ENCODE results near the gene LCORL.
"Not testable (repeated sequence)": the region's sequence is repeated elsewhere in the genome, so short reads cannot be mapped to it uniquely, and the experiment has no call there.

LCORL gene

GRCh38 chr4:18020145-18020670, 1.3 kb downstream of the LCORL start:
- DNase-seq (ENCODE audit: low read depth in 2 of 2) = no peak

GRCh38 chr4:18014269-18014668, 7.3 kb downstream of the LCORL start:
- no peak for DNase-seq (ENCODE audit: low read depth in 2 of 2)

GRCh38 chr4:18012807-18013462, 8.6 kb downstream of the LCORL start:
- DNase-seq (ENCODE audit: low read depth in 2 of 2) = no peak

- no peak for DNase-seq (ENCODE audit: low read depth in 2 of 2)
These were observed 9.3 kb downstream of the LCORL start for GRCh38 chr4:18012134-18012806.

- DNase-seq (ENCODE audit: low read depth in 2 of 2) = no peak
These were observed 13.9 kb downstream of the LCORL start for GRCh38 chr4:18007625-18008024.

- not testable (repeated sequence) for DNase-seq (ENCODE audit: low read depth in 2 of 2)
These were observed 15.1 kb downstream of the LCORL start for GRCh38 chr4:18006432-18006831.

- no peak for DNase-seq (ENCODE audit: low read depth in 2 of 2)
These were observed 24.4 kb downstream of the LCORL start for GRCh38 chr4:17997129-17997528.

GRCh38 chr4:17995165-17995564, 26.4 kb downstream of the LCORL start:
- DNase-seq (ENCODE audit: low read depth in 2 of 2) = no peak

GRCh38 chr4:17985832-17986231, 35.7 kb downstream of the LCORL start:
- no peak for DNase-seq (ENCODE audit: low read depth in 2 of 2)

- DNase-seq (ENCODE audit: low read depth in 2 of 2) = no peak
These were observed 40.5 kb downstream of the LCORL start for GRCh38 chr4:17981063-17981462.

- no peak for DNase-seq (ENCODE audit: low read depth in 2 of 2)
These were observed 52.8 kb downstream of the LCORL start for GRCh38 chr4:17968721-17969120.

- DNase-seq (ENCODE audit: low read depth in 2 of 2) = no peak
These were observed 54.5 kb downstream of the LCORL start for GRCh38 chr4:17967078-17967477.

- no peak for DNase-seq (ENCODE audit: low read depth in 2 of 2)
These were observed 55.2 kb downstream of the LCORL start for GRCh38 chr4:17966312-17966711.

- DNase-seq (ENCODE audit: low read depth in 2 of 2) = no peak
These were observed 57.0 kb downstream of the LCORL start for GRCh38 chr4:17964576-17964975.

- DNase-seq (ENCODE audit: low read depth in 2 of 2) = no peak
These were observed 59.4 kb downstream of the LCORL start for GRCh38 chr4:17962171-17962570.

- DNase-seq (ENCODE audit: low read depth in 2 of 2) = no peak
These were observed 60.3 kb downstream of the LCORL start for GRCh38 chr4:17961249-17961648.

GRCh38 chr4:17958181-17958580, 63.4 kb downstream of the LCORL start:
- no peak for DNase-seq (ENCODE audit: low read depth in 2 of 2)

GRCh38 chr4:17957688-17958087, 63.9 kb downstream of the LCORL start:
- DNase-seq (ENCODE audit: low read depth in 2 of 2) = no peak

- DNase-seq (ENCODE audit: low read depth in 2 of 2) = no peak
These were observed 65.3 kb downstream of the LCORL start for GRCh38 chr4:17956245-17956644.

- no peak for DNase-seq (ENCODE audit: low read depth in 2 of 2)
These were observed 76.3 kb downstream of the LCORL start for GRCh38 chr4:17945303-17945702.

- DNase-seq (ENCODE audit: low read depth in 2 of 2) = no peak
These were observed 79.8 kb downstream of the LCORL start for GRCh38 chr4:17941731-17942130.

GRCh38 chr4:17939054-17939453, 82.5 kb downstream of the LCORL start:
- no peak for DNase-seq (ENCODE audit: low read depth in 2 of 2)

- no peak for DNase-seq (ENCODE audit: low read depth in 2 of 2)
These were observed 87.3 kb downstream of the LCORL start for GRCh38 chr4:17934286-17934685.

Measured in stimulated activated CD8-positive, alpha-beta memory T cell treated with anti-CD3 and anti-CD28 coated beads, Interleukin-7, amount 100 ng/mL, for 4 hours (primary cell).